ENCODE results near the gene IQCN.

IQCN gene, protein sequence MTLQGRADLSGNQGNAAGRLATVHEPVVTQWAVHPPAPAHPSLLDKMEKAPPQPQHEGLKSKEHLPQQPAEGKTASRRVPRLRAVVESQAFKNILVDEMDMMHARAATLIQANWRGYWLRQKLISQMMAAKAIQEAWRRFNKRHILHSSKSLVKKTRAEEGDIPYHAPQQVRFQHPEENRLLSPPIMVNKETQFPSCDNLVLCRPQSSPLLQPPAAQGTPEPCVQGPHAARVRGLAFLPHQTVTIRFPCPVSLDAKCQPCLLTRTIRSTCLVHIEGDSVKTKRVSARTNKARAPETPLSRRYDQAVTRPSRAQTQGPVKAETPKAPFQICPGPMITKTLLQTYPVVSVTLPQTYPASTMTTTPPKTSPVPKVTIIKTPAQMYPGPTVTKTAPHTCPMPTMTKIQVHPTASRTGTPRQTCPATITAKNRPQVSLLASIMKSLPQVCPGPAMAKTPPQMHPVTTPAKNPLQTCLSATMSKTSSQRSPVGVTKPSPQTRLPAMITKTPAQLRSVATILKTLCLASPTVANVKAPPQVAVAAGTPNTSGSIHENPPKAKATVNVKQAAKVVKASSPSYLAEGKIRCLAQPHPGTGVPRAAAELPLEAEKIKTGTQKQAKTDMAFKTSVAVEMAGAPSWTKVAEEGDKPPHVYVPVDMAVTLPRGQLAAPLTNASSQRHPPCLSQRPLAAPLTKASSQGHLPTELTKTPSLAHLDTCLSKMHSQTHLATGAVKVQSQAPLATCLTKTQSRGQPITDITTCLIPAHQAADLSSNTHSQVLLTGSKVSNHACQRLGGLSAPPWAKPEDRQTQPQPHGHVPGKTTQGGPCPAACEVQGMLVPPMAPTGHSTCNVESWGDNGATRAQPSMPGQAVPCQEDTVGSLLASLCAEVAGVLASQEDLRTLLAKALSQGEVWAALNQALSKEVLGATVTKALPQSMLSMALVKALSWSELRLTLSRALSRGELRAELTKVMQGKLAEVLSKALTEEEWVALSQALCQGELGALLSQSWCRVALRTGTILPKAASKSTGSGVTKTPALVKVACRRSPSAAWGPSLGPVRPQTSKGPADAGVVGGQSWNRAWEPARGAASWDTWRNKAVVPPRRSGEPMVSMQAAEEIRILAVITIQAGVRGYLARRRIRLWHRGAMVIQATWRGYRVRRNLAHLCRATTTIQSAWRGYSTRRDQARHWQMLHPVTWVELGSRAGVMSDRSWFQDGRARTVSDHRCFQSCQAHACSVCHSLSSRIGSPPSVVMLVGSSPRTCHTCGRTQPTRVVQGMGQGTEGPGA (N-terminal part only)

DNA sequence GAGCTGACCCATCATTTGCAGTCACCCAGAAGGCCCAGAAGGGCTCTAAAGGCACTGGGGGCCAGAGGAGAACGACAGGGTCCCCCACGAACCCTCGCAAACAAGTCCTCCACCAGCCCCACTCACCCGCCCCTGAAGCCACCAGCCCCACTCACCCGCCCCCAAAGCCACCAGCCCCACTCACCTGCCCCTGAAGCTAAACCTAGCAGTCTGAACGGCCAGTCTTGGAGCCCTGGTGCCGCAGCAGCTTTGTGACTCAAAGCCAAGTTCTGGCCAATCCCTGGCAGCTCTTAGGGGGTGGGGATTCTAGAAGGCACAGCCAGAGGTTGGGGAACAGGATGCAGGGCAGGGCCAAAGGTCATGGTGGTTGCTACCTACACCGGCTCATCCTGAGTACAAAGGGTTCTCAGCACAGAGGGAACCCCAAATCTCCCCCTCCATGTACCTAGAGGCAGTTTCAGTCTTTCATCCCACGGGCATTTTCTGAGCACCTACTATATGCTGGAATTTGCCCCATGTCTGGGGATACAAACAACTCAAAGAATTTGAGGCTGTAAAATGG lies at the start of gene IQCN:
Gene IQCN (minus strand): TSS at position 234 of the 562 bp plus-strand sequence. CDS start 4,974 bp downstream, outside the sequence.
- DNase-seq (ENCODE audit: low spot score) = peak; percentile 66

DNA sequence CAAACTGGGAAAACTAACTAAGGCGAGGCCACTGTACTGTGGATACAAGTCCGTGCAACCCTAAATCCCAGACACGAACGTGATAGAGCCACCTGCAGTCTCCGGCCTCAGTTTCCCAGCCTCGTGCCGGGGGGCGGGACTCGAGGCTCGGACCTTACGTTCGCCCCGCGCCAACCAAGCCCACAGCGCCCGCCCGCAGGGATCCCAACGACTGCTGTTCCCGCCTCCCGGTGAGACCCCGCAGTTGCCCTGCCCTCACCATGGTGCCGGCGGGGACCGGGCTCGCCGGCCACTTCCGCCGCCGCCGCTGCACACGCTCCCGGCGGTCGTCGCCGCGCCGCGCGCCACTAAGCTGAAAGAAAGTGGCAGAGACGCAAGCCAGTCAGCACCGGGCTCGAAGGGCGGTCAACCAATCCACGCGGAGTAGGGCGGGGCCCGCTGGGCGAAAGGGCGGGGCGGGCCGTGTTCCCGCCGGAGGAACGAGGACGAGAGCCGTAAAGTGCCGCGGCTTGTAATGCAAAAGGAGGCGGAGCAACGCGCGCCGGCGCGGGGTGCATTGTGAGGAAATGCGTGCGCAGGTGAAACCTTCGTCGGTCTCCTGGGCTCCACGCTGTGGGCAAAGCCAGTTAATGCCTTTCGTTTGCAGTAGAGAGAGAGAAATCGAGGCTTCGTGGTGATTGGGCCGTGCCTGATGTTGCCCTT lies 48.7 kb upstream of the IQCN start, which contains the start of gene LSM4:
Gene LSM4 (minus strand): TSS at position 318 of the 702 bp plus-strand sequence. CDS start 56 bp downstream, at position 262.
- DNase-seq (ENCODE audit: low spot score) = peak; percentile 98

DNA sequence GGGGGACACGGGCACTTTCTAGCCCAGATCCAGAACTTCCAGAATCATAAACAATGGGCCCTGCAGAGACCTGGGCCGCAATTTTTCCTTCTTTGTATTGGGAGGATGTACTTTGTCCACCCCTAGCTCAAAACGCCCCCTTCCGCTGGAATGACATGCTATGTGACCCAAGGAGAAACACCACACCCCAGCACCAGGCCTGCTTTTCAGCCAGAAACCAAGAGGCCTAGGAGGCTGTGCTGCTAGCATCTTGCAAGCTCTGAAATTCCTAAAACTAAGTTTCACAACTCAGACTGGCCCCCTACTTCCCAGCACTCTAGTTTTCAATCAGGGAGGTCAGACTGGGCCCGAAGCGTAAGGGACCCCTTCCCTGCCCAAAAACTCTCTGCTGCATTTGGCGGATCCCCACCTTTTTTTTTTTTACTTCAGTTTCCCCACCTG lies 48.1 kb upstream of the IQCN start:
- peak; percentile 54 for DNase-seq (ENCODE audit: low spot score)

DNA sequence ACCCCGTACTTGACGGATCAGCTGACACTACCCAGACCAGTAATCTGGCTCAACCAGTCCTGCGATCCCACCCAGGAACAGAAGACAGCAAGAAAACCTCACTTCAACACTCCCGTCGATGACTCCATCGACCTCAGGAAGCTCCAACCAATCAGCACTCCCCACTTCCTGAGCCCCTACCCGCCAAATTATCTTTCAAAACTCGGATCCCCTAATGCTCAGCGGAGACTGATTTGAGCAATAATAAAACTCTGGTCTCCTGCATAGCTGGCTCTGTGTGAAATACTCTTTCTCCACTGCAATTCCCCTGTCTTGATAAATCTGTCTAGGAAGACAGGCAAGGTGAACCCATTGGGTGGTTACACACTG lies 47.5 kb upstream of the IQCN start:
- no peak for DNase-seq (ENCODE audit: low spot score)

DNA sequence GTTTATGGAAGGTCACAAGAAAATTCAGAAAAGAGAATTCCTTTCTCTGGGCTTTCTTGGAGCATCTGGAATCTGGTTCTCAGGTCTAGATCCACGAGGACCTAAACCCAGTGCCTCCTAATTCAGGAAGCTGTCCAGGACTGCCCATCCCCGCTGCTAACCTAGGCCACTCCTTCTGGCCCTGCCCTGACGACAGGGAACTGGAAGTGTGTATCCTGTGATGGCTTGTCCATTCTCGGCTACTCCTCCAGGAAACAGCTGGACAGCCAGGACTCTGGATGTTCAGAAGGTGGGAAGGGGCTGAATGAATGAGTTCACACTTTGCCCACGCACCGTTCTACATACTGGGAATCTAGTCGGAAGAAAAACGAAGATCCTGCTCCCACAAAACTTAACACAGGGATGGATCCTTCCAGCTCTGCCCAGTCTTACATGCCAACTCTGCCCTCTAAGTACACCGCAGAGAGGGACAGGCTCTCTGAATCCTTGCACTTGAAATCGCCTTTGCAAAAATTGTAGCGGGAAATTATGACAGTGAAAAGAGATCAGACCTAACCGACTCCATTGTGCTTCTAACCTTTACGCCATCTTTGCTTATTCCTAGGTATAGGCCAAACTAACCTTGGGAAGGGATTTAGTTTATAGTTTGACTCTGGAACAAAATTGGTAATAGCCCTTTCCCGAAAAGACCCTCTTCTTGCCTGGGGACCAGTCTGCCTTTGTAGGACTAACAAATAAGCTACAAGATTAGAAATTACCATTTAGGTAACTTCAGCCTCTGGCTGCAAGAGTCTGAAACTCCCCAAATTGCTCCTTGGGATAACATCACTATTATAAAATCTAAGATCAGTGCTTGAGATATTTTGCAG lies 46.8 kb upstream of the IQCN start:
- DNase-seq (ENCODE audit: low spot score) = no peak

DNA sequence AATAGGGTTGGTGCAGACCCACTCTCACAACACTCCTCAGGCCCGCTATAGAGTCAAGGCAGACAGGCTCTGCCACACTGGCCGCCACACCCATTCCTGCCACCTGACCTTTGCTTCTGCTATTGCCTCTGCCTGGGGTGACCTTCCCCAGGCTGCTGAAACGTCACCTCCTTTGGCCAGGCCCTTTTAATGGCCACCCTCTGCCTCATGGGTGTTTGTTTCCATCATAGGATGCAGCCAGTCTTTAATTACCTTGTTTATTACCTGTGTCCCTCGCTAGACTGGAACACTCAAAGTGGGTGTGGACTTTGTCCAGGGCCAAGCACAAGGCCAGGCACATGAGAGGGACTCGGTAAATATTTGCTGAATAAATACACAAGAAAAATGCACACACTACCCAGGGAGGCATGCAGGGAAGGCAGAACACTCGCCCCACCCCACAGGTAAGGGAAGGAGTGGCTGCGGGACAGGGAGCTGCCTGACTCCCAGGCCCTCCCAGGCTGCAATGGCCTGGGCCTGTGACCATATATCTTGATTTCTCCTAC lies 45.4 kb upstream of the IQCN start:
- no peak for DNase-seq (ENCODE audit: low spot score)

DNA sequence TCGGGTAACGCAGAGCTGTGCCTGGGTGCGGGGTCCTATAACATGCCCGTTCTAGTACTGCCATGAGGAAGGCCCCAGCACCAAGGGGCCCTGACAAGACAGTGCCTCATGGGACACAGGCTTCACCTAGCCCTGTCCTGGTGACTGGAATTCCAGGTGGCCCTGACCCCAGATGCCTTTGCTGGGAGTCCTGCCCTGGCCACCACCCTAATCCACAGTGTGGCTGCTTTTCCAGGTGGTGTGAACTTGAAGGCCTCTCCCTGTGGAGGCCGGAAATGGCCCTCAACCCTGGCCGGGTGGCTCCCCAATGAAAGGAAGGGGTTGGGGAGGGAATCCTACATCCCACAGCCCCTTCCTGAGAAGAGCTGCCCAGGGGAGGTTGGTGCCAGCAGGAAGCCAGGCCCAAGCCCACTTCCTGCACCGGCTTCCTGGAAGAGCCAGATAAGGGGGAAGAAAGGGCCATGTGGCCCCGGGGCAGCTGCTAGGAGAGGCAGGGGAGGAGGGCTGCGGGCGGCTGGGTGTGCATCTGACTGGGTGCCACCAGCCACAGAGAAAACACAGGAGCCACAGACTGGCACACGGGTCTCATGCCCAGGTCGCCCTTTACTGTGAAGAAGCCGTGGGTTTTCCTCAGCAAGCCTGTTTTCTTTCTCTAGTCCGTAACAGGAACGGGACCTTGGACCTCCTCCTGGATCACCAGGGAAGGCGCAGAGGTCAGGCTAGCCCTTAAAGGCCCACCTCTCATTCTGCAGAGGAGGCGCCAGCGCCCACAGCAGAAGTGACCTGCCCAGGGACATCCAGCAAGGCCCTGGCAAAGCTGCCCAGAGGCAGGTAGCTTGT lies 43.9 kb upstream of the IQCN start:
- no peak for DNase-seq (ENCODE audit: low spot score)

DNA sequence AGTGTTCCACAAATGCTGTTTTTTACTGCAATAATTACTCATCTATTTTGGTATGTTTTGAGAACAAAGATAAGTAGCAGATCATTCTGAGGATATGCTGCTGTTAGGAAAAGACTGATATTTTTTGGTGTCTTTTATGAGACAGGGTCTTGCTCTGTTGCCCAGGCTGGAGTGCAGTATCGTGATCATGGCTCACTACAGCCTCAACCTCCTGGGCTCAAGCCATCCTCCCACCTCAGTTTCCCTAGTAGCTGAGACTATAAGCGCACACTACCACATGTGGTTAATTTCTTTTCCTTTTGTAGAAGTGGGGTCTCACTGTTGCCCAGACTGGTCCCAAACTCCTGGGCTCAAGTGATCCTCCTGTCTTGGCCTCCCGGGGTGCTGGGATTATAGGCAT lies 39.1 kb upstream of the IQCN start:
- DNase-seq (ENCODE audit: low spot score) = no peak

DNA sequence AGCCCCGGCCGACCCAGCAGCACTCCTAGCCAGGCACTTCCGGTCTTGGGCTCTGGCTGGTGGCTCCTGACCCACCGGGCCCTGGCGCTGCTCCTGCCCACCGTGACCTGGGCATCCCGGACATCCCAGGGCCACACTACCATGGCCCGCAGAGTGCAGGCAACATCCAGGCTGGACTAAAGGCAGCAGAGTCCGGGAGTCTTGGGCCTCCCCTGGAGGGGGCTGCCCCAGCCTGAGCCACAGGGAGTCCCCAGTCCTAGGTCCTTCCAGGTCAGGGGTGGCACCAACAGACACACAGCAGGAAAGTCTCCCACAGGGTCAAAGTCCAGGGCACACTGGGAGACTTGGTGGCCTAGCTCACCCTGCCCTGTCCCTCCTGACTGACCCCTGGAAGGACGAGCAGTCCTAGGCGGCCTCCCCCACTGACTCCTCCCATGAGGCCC lies 37.9 kb upstream of the IQCN start:
- DNase-seq (ENCODE audit: low spot score) = no peak

DNA sequence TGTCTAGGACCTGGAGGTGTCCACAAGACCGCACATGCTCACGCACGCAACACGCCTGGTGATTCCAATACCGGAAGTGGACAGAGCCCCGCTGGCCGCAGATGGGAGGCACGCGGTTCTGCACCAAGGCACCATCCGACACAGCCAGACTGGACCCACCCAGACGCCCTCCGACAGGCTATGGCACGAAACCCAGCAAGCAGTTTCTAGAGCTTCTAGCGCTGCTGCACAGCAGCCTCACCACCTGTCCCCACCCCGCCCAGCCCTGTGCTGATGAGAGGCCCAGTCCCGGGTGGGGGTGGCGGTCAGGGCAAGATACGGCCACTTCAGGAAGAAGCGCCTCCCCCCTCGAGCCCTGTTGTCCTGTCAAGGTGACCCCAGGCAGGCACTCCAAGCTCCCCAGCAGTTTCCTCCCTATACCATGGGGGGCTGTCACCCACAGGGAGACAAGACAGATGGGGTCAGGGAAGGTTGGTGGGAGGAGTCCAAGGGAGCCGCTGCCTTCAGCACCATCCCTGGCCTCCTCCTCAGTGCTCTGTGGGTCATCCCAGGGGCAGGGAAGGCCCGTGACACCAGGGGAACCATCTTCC lies 37.3 kb upstream of the IQCN start:
- no peak for DNase-seq (ENCODE audit: low spot score)

DNA sequence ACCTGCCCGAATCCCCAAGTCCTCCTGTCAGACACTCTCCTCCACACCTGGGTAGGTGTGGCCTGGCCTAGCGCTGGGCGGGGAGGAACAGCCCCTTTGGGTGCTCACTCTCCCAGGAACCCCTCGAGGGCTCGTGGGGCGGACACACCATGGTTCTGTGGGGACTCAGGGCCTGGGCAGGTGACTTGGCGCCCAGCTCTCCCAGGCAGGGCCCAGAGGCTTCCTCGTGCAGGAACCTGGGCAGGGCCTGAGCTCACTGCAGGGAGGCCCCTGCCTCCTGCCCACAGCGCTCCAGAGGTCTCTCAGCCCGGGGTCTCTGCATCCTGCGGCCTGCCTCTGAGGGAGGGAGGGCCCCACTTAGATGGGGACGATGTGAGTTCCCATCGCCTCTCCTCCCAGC lies 36.7 kb upstream of the IQCN start:
- DNase-seq (ENCODE audit: low spot score) = no peak

DNA sequence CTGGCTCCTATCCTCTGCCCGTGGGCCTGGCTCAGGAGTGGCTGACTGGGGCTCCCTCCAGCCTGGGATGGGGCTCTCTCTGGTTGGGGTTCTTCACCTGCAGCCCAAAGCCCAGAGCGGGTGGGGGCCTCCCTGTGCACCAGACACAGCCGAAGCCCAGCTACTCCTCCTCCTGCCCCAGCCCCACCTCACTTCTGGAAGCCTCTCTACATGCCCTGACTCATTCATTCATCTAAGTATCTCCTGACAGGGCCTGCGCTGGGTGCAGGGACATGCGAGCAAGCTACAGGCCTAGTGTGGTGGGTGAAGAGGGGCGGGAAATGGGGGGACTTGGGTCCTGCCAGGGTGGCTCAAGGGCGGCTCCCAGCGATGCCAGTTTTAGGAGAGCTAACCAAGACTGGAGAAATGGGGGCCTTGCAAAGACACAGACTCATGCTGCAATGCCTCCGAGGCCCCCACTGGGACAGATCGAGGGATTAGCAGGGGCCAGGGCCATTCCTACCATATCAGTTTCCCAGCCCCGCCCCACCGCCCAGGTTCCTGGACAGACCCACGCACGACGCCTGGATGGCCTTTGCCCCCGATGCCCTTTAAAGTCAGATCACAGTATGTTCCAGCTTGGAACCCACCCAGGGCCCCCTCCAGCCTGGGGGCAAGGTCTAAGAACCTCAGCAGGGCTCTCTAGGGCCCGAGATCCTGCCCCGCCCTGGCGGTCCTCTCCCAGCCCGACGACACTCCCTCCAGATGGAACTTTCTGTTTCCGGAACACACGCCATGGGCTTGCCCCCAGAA lies 36.1 kb upstream of the IQCN start:
- DNase-seq (ENCODE audit: low spot score) = no peak

DNA sequence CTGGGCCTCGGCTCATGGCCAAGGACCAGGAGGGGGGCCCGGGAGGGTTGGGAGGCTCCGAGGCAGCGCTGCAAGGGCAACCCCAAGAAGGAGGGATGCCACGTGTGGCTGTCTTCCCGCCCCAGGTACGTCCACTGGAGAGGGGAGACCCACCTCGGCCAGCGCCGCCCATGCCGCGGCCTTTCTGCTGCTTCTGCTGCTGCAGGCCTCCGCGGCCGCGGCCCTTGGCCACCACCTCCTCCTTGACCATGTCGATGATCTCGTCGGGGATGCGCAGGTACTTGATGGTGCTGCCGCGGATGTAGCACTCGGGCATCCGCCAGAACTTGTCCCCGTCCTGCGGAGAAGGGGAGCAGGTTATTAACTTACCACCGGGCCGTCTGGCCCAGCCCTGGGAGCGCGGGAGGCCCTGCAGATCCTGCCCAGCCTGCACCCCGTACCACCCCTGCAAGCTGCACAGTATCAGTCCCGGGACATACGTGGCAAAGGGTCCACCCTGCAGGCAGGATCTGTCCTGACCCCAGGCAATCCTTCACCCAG lies 35.3 kb upstream of the IQCN start:
- no peak for DNase-seq (ENCODE audit: low spot score)

DNA sequence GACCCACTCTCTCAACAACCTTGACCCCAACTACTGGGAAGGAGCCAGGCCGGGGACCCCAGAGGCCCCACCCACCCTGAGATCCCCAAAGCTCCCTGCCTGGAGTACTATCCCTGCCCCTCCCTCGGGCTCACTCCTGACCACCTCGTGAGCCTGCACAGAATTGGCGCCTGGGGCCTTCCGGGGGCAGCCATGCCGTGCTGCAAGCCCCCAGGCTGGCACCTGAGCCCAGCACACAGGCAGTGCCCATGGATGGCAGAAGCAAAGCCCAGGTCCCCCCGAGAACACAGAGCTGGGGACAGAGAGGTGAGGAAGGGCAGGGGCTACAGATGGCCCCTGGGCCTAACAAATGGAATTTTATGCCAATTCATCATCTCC lies 34.7 kb upstream of the IQCN start:
- DNase-seq (ENCODE audit: low spot score) = no peak

DNA sequence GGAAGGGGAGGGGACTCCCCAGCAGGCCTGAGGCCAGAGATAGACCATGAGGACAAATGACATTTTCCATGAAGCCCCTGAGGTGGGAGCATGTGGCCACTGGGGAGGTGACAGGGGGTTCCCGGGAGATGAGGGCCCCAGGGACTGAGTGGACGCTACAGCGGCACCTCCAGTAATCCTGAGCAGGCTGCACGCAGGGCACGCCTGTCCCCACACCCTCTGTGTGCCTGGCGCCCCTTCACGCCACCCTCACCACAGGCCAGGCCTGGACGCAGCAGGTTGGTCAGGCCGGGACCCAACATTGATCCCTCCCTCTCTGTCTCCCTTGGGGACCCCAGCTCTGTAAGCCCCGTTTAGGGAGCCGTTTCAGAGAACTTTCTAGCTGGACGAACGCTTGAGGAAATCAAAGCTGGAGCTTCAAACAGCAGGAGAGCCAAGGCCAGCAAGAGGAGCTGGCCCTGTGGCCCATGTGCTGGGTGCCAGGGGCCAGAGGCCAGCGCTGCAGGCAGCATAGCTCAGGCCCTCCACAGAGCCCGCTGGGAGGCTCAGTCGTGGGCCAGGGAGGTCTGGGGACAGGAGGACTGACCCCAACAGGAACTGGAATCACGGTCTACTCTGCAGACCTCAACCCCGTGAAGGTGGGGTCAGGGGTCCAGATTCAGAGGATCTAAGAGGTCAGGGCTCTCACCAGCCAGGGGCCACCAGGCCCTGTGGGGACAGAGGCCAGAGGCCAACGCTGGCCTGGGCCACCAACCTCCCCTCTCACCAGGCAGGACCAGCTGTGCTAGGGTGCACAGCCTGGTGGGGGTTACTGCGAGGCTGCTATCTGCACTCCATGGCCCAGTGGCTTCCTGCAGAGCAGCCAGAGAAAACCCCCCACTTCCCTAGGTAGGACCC lies 34.0 kb upstream of the IQCN start:
- DNase-seq (ENCODE audit: low spot score) = no peak

DNA sequence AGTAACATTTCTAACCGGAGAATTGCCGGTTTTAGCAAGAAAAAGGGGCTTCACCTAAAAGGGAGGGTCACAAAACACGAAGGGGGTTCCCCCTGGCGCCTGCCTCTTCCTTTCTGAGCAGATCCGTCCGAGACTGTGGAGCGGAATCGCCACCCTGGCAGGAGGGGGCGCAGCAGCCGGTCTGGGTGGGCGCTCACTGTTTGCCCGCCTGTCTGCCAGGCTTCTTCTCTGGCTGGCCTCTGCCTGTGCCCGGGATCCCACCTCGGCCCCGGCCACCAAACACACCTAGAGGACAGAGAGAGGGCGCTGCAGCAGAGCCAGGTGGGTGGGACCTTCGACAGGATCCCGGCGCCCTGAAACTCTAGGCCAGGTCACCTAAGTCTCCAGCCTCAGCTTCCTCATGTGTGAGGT lies 33.0 kb upstream of the IQCN start:
- no peak for DNase-seq (ENCODE audit: low spot score)

All from cerebellar cortex (tissue), 1 donor.